GM21786 (cell line): ENCODE data around the gene LARP4.
"Not testable (repeated sequence)": the region's sequence is repeated elsewhere in the genome, so short reads cannot be mapped to it uniquely, and the experiment has no call there.

Experiments
- ATAC-seq: cut with Tn5 transposase; IDR thresholded peaks from one replicate; pipeline ENCODE4 v1.9.1; 2021; ENCODE audit not compliant: unreplicated experiment

LARP4 gene

DNA sequence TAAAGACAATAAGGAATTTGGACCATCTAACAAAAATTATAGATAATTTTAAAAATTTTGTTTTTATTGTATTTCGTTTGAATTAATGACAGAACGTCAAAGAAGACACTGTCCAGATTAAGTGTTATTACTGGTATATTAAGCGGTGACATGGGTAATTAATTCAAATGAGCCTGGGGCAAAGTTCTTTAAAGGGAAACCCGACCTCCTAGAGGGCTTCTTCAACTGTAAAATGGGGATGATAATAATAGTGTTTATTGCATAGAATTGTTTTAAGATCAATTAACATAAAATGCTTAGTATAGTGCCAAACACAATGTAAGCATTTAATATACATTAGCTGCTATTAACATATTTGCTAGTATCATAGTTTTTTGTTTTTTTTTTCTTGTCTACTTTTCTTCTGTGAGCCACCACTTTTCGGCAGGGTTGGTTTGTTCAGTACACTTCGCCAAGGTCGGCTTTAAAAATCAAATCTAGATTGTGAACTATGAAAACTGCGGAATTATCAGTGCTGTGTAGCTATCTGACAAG is 514 bp upstream of the LARP4 start:
- ATAC-seq: no peak

DNA sequence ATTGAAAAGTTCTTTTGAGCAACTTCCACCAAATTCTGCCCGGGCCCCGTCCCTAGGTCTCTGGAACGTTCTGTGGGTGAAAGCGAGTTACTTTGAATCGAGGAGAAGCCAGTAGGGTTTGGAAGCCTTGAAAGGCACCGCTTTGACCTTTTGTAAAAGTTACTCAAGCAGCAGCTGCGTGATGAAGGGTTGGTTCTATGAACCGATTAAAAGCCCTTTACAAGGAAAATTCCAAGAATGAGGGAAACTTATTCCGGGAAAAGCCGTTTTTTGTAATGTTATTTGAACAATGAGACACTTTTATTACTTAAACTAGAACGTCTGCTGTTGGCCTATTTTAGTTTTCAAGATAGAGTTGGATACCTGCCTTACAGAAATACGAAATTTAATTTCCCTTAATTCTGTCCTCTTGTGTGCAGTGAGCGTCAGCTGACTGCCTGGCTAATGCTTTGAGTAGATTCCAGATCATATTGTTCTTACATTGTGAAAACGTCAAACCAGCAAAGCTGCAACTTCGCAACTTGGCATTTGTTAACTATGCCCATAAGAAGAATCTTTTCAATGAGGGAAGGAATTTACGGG is 906 bp downstream of the LARP4 start:
- ATAC-seq: no peak

DNA sequence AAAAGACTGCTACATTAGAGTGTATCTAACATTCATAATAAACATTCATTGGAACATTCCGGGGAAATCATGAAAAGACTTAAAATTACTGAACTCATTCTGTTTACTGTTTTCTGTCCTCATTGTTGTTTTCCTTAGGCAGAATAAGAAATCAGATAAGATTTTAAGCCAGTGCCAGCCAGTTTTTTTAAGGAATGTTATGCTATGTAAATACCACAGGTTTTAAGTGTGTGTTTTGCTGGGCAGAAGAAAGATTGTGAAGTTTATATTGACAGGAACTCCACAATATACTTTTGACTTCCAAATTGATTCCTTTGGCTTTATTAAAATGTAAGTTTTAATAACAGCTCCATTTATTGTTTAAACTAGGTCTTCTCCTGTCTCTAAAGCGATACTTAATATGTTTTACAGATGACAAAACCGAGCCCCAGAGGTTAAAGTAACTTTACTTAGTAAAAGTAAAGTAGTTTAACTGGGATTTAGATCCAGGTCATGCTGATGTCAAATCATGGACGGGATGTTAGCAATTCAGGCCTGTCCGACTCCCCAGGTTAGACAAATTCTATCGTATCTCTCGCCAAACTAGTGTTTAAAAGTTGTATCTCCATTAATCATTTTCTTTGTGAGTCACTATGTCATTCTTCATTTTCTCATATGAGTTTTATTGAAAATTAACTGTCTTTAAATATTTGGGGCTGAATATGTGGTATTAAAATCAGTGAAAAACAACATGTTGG is 1.7 kb downstream of the LARP4 start:
- no peak for ATAC-seq

DNA sequence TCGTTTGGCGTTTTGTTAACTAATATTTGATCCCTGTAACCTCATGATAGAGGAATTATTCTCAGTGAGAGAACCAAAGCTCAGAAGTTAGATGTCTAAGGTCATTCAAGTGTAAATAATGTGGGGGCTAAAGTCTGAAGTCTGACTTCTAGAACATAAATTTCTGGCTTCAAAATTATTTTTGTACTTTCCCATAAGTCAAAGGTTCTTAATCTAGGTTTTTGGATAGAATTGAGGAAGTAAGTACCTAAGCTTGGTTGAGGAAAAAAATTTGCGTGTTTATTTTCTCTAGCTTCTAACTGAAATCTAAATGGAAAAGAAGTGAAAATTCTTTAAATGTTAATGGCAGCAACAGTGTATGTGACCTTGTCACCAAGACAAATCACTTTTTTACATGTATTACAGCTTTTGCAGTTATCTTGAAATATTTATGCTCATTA is 2.3 kb downstream of the LARP4 start:
- no peak for ATAC-seq

DNA sequence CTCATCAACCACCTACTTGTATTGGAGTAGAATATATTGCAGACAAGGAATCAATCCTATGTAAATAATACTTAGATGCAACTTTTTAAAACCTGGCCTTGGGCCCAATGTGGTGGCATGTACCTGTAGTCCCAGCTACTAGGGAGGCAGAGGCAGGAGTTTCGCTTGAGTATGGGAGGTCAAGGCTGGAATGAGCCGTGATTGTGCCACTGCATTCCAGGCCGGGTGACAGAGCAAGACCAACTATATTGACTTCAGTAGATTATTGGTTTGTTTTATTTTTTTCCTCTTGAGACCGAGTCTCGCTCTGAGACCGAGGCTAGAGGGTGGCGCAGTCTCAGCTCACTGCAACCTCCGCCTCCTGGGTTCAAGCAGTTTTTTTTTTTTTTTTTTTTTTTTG is 3.6 kb downstream of the LARP4 start:
- ATAC-seq: no peak

DNA sequence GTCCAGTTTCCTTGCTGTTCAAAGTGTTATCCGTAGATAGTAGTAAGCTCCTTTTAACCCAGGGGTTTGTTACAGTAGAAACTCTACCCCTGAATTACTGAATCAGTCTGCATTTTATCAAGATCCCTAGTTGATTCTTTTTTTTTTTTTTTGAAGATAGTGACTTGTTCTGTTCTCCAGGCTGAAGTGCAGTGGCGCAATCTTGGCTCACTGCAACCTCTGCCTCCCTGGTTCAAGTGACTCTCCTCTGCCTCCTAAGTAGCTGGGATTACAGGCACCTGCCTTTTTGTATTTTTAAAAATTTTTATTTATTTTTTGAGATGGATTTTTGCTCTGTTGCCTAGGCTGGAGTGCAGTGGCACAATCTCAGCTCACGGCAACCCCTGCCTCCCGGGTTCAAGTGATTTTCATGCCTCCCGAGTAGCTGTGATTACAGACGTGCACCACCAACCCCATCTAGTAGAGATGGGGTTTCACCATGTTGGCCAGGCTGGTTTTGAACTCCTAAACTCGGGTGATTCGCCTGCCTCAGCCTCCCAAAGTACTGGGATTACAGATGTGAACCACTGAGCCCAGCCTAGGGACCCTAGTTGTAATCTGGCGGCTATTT is 10.5 kb downstream of the LARP4 start:
- ATAC-seq: no peak

DNA sequence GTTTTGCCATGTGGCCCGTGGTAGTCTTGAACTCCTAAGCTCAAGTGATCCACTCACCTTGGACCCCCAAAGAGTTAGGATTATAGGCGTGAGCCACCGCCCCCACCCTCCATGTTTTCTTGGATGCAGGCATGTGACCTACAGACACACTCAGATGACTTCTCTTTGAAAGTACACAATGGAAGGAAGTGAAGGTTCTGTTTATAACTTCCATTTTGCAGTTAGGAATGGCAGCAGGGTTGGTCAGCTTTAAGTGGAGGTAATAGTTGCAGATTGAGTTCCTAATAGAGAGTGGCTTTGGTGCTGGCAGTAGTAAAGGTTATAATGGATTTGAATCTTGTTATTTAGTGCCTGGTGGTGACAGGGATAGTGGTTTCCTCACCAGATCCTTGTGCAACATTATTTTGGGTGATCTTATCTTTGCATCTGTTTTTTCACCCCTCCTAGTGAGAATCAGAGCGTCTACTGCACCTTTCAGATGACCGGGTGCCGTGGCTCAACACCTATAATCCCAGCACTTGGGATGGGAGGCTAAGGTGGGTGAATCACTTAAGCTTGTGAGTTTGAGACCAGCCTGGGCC is 15.3 kb downstream of the LARP4 start:
- no peak for ATAC-seq

DNA sequence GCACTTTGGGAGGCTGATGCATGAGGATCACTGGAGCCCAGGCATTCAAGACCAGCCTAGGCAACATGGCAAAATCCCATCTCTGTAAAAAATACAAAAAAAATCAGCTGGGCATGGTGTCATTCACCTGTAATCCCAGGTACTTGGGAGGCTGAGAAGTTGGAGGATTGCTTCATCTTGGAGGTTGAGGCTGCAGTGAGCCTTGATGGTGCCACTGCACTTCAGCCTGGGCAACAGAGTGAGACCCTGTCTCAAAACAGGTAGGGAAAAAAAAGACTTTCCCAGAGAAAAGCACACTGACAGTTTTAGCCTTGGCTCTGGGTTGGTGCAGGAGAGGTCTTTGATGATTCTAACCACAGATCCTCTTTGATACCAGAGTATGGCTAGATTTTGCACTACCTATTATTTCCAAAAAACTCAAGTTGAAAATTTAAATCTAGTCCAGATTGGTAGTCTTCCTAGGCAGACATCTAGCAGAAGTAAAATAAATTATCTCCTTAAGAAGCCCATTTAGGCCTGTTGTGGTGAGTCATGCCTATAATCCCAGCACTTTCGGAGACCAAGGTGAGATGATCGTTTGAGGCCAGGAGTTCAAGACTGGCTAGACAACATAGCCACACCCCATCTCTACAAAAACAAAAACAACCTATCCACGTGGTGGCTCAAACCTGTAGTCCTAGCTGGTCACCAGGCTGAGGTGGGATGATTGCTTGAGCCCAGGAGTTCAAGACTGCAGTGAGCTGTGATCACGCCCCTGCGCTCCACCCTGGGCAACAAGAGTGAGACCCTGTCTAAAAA is 18.6 kb downstream of the LARP4 start:
- ATAC-seq: no peak

DNA sequence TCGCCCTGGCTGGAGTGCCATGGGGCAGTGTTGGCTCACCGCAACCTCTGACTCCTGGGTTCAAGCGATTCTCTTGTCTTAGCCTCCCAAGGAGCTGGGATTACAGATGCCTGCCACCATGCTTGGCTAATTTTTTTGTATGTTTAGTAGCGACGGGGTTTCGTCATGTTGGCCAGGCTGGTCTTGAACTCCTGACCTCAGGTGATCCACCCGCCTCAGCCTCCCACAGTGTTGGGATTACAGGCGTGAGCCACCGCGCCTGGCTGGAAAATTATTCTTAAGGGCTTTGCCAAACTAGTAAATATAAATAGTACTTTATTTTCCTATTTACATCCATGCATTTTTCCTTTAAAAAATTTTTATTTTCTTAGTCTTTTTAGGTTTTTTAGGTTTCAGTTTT is 22.2 kb downstream of the LARP4 start:
- not testable (repeated sequence) for ATAC-seq

DNA sequence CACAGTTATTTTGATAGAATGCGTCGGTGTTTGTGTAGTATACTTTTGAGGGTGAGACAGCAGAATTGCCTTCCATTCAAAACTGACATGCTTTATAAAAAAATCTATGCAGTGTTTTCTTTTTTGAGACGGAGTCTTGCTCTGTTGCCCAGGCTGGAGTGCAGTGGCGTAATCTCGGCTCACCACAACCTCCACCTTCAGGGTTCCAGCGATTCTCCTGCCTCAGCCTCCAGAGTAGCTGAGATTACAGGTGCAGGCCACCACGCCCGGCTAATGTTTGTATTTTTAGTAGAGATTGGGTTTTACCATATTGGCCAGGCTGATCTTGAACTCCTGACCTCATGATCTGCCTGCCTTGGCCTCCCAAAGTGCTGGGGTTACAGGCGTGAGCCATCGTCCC is 22.7 kb downstream of the LARP4 start:
- not testable (repeated sequence) for ATAC-seq

DNA sequence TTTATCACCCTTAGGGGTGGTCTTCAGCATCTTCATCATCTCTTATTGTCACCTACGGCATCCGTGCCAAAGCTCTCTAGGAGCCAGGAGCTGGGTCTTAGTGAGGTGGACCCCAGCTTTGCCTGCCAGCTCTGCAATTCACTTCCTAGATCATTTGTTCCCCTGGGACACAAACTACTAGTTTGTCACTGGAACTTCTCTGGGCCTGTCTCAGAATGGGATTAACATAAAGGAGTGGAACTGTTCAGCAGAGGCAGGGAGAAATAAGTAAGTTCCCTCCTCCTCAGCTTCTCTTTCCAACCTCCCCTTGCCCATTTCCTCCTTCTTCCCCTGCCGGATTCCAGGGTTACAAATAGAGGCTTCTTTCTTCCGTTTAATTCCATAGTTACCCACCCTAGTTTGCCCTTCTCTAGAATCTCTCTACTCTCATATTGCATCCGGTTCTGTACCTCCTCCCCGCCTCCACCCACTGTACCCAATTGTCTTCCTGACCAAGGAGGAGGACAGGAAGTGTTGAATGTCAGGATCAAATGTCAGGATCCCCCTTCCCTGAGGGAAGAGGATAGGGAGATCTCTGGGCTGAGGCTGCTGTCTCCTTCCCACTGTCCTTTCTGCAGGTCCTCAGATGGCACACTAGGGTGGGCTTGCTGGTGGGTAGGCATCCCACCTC is 25.0 kb downstream of the LARP4 start:
- no peak for ATAC-seq

DNA sequence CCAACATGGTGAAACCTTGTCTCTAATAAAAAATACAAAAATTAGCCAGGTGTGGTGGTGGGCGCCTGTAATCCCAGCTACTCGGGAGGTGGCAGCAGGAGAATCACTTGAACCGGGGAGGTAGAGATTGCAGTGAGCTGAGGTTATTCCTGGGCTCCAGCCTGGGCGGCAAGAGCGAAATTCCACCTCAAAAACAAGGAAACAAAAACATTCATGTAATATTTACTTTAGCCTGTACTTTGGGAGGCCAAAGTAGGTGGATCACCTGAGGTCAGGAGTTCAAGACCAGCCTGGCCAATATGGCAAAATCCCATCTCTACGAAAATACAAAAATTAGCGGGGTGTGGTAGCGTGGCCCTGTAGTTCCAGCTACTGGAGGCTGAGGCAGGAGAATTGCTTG is 31.0 kb downstream of the LARP4 start:
- ATAC-seq: not testable (repeated sequence)

DNA sequence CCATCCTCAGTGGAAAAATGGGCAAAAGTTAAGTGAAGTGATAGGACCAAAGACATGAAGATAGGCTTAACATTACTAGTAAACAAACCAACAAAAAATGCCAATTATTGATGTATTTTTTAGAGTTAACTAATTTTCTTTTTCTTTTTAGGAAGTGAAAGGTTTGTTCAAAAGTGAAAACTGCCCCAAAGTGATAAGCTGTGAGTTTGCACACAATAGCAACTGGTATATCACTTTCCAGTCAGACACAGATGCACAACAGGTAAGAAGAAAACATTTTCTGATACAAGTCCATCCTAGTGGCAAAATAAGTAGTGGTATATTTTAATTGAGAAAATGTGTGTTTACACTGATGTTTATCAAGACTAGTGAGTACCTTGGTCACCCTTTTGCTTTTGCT is 39.6 kb downstream of the LARP4 start:
- no peak for ATAC-seq

DNA sequence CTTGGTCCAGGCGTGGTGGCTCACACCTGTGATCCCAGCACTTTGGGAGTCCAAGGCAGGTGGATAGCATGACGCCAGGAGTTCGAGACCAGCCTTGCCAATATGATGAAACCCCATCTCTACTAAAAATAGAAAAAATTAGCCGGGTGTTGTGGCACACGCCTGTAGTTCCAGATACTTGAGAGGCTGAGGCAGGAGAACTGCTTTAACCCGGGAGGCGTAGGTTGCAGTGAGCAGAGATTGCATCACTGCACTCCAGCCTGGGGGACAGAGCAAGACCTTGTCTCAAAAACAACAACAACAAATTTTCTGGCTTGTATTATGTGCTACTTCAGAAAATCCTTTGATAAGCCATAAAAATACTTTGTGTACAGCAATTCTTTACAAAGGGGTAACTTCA is 41.1 kb downstream of the LARP4 start:
- ATAC-seq: no peak

DNA sequence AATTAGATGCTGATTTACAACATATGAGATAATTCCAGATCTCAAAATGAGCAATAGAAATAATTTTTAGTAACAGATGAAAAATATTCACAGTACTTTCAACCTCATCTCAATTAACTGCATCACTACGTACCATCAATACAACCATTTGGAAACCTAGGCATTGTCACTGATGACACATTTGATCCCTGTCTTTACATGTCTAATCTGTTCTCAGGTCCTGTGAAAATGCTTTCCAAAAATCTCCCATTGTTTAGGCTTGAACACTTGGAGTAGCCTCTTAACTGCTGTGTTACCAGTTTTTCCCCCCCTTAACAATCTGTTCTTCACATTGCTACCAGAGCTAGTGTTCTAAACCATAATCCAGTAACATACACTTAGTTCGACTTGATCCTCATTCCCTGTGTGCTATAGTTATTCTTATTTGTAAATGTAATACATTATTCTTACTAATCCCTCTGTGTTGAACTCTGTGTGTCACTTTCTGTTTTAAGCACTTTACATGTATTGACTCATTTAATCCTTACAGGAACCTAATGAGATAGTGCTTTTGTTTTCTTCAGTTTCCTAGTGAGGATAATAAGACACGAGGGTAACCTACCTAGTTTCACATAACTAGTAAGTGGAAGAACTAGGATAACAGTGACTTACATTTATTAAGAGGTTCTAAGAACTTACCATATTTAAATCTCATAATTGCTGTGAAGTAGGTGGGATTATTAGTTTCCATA is 41.7 kb downstream of the LARP4 start:
- no peak for ATAC-seq

DNA sequence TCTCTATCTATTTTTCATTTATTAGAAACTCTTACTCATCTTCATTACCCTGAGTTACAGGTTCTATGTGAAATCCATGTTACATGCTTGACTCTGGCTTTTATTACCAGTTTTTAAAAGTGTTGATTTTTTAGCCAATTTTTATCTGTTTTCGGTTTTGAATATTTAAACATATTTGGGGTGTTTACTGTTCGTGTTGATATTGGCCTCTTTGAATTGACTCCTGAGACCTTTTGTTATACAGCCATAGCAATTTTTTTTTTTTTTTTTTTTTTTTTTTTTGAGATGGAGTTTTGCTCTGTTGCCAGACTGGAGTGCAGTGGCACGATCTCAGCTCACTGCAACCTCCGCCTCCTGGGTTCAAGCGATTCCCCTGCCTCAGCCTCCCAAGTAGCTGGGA is 49.0 kb downstream of the LARP4 start:
- not testable (repeated sequence) for ATAC-seq

DNA sequence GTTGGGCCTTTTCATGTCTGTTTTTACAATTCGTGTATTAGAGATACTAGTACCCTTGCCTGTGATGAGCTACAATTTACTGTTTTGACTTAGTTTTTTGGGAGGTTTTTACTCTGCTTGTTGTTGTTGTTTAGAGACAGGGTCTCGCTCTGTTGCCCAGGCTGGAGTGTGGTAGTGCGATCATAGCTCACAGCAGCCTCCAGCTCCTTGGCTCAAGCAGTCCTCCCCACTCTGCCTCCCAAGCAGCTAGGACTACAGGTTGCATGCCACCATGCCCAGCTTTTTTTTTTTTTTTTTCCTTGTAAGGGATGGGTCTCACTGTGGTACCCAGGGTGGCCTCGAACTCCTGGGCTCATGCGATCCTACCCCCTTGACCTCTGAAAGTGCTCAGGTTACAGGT is 52.1 kb downstream of the LARP4 start:
- no peak for ATAC-seq

DNA sequence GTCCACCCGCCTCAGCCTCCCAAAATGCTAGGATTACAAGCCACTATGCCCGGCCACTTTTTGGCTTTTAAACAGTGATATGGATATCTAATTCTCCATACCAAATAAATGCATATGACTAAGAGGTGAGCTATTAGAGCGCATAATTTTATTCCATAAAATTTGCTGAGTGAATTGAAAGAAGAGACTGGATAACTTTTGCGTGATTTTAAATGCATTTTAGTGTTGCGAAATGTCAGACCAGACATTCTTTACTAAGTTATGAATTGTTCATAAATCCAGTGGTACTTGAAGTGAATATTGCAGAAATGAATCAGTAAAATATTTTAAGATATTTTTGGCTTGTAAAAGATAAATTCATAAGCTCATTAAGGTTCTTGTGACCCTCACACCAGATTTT is 53.2 kb downstream of the LARP4 start:
- ATAC-seq: no peak

DNA sequence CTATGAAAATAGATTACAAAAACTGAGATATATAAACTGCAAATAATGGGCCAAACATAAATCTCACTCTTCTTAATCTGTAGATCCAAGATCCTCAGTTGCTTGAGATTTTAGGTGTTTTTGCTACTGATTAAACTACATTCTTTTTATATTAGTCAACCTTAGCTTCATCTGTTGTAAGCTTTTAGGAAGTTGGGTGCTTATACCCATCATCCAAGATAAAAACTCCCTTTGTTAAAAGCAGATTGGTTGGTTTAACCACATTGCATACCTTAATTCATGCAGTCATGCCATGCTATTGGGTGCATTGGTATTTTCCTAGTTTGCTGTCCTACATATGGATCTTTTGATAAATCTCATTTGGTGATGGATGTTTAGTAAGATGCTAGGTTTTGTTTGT is 57.9 kb downstream of the LARP4 start:
- ATAC-seq: no peak

DNA sequence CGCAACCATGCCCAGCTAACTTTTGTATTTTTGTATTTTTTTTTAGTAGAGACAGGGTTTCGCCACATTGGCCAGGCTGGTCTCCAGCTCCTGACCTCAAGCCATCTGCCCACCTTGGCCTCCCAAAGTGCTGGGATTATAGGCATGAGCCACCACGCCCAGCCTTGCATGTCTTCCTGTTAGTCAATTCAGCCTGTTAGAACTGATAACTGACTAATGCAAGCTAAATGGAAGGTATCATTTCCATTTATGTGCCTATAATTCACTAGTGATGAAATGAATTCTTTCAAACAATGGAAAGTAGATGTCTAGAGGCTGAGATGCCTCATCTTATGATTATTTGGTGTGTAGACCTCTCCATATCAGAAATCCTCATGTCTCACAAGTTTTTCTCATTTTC is 66.8 kb downstream of the LARP4 start:
- ATAC-seq: no peak
